NCI-H446 treated with DMSO at 0.1 percent for 48 hours (cell line): ENCODE data around the gene TEX48.

Experiments used
- DNase-seq: peaks from one replicate; lab custom pipeline; 2025; lab: John Stamatoyannopoulos, UW

Gene TEX48

DNA sequence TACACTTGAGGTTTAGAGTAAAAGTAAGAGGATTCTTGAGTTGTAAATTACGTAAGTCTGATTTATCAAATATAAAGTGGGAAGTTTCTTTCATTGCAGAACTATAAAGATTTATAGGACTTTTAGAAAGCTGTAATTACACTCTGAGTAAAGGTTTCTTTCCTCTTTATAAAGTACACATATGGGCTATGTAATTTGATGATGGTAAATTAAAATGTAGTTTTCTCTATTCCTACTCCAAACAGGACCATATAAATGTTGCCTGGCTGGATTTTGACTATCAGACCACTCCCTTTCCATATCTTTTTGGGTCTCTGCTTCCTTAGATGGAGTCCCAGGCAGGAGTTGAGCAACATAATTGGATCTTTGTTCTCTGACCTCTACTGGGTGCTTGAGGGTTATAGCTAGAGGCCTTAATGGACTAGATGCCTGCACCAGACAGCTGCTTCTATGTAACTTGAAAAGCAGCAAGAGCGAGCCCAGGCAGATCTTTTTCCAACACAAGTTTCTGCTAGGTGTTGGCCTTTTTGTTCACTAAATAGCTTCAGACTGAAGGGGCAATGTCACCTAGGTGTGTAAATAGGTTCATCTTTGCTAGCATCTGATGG, 11.4 kb upstream of the TEX48 start:
- DNase-seq: no peak

DNA sequence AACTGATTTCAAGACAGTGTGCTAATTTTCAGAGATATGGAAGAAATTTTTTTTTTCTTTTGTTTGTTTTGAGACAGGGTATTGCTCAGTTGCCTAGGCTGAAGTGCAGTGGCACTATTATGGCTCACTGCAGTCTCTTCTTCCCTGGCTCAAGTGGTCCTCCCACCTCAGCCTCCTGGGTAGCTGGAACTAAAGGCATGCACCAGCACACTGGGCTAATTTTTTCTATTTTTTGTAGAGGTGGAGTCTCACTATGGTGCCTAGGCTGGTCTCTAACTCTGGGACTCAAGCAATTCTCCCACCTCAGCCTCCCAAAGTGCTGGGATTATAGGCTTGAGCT, 9.9 kb upstream of the TEX48 start:
- no peak for DNase-seq

DNA sequence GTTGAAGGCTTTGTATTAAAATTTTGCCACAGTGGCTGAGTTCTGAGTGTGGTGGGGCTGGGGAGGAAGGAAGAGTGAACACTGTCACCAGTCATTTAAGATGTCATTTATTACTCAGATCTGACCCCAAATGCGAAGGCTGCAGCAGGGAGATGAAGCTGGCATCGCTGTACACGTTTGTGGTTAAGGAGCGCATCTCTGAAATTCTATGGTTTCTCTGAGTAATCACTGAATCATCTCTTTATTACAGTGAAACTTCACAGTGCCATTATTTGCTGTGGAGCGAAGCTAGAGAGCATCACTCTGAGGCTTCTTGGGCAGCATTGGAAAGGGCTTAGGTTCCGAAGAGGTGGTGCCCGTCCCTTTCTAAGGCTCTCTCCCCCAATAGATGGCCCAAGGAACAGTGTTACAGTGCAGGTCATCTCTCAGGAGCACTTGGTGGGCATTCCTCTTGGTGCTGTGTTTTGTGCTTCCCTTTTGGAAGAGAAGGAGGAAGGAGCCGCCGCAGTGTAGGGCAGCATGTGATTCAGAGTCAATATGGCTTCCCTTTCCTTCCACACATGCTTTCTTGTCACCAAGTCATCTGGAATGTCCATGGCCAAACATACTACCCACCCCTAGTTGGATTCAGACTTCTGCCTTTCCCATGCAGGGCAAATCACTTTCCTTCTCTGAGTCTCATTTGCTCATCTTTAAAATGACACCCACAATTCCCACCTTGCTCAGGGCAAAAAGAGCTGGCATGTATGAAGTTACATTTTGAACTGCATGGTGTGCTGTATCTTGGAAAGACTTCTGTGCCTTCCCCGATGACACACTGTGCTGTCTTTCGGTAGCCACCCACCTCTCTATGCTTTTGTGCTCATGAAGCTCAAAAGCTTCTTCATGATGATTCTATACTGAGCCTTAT, 9.3 kb upstream of the TEX48 start:
- no peak for DNase-seq

DNA sequence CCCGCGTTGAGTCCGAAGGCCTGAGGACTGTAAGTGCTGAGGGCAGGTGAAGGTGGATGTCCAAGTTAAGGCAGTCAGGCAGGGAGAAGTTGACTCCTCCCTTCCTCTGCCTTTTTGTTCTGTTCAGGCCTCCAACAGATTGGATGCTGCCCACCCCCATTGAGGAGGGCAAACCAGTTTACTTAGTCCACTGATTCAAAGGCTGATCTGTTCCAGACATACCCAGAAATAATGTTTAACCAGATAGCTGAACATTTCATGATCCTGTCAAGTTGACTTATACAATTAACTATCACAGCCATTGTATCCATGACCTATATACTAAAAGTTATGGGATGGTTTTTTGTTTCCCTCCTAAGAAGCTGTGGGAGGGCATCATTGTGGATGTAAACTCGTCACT, 8.3 kb upstream of the TEX48 start:
- DNase-seq: no peak

DNA sequence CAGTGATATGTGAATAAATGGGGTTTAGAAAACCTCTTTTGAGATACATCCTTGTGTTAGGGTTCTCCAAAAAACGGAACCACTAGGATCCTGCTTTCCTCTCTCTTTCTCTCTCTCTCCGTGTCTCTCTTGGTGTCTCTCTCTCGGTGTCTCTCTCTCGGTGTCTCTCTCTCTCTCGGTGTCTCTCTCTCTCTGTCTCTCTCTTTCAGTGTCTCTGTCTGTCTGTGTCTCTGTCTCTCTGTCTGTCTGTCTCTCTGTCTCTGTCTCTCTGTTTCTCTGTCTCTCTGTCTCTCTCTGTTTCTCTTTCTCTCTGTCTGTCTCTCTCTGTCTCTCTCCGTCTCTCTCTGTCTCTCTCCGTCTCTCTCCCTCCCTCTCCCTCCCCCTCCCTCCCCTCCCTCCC, 7.8 kb upstream of the TEX48 start:
- DNase-seq: no peak

DNA sequence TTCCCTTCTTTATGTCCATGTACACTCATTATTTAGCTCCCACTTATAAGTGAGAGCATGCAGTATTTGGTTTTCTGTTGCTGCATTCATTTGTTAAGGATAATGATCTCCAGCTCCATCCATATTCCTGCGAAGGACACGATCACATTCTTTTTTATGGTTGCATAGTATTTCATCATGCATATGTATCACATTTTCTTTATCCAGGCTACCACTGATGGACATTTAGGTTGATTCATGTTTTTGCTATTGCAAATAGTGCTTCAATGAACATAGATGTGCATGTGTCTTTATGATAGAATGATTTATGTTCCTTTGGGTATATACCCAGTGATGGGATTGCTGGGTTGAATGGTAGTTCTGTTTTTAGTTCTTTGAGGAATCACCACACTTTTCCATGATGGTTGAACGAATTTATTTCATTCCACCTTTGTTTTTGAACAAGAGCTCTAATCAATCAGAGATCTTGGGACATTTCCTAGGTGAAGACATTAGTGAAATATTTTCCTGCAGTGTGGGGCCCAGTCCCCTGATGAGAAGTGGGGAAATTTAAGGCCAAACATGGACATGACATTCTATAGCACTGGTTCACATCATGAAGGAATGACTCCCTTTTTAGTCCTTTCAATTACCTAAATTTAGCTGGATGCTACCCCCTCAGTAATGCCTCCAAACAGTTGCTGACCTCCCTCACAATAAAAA, 7.1 kb upstream of the TEX48 start:
- no peak for DNase-seq

DNA sequence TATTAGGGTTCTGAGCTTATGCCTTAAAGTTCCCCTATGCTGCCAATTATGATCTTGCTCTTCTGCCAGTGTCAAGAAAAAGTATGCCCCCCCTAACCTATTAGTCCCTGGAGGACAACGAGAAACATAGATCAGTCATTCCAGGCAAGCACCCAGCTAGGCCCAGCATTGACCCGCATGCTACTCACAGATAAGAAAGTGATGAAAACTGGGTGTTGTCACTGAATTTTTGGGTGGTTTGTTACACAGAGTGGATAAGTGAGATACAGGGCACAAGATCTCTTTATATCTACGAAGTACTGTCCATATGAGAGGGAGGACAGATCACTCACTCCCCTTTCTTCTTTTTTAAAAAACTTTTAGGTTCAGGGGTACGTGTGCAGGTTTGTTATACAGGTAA, 6.4 kb upstream of the TEX48 start:
- DNase-seq: no peak

DNA sequence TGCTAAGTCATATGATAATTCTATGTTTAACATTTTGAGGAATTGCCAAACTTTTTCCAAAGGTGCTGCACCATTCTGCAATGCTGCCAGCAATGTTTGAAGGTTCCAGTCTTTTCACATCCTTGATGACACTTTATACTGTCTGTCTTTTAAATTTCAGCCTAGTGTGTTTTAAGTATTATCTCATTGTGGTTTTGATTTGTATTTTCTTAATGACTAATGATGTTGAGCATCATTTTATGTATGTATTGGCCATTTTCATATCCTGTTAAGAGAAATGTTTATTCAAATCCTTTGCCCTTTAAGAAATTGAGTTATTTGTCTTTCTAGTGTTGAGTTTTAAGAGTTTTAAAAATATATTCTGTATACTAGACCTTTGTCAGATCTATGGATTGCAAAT, 5.0 kb upstream of the TEX48 start:
- DNase-seq: no peak

DNA sequence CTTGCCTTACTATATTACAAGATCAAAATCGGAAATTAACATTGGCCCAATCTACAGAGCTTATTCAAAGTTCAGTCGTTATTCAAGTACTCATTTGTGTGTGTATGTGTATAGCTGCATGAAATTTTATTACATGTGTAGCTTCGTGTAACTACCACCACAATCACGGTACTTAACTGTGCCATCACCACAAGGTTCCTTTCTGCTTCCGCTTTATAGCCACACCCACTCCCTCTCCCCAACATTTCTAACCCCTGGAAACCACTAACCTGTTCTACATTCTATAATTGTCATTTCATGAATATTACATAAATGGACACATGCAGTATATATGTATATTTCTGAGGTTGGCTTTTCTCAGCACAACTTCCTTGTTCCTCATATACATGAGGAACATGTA, 4.0 kb upstream of the TEX48 start:
- no peak for DNase-seq

DNA sequence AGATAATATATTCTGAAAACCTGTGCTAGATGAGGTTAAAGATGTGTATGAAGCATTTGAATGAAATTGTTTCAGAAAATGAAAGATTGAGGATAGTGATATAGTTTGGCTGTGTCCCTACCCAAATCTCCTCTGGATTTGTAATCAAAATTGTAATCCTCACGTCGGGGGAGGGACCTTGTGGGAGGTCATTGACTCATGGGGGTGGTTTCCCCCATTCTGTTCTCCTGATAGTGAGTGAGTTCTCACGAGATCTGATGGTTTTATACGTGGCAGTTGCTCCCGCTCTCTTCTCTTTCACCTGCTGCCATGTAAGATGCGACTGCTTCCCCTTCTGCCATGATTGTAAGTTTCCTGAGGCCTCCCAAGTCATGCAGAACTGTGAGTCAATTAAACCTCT, 2.0 kb upstream of the TEX48 start:
- DNase-seq: no peak

DNA sequence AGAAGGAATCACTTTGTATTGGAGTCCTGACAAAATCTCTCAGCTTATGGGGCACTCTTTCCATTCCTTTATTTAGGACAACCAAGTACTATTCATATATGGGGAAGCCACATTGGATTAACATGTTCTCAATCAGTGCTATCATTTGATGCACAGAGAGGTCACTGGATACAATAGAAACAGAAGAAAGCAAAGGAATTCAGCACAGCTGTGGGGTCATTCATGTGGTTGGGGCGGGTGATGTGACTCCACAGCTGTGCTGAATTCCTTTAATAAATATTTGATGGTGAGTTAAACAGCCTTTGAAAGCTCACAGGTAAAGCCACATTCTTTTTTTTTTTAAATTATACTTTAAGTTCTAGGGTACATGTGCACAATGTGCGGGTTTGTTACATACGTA, 854 bp upstream of the TEX48 start:
- no peak for DNase-seq

DNA sequence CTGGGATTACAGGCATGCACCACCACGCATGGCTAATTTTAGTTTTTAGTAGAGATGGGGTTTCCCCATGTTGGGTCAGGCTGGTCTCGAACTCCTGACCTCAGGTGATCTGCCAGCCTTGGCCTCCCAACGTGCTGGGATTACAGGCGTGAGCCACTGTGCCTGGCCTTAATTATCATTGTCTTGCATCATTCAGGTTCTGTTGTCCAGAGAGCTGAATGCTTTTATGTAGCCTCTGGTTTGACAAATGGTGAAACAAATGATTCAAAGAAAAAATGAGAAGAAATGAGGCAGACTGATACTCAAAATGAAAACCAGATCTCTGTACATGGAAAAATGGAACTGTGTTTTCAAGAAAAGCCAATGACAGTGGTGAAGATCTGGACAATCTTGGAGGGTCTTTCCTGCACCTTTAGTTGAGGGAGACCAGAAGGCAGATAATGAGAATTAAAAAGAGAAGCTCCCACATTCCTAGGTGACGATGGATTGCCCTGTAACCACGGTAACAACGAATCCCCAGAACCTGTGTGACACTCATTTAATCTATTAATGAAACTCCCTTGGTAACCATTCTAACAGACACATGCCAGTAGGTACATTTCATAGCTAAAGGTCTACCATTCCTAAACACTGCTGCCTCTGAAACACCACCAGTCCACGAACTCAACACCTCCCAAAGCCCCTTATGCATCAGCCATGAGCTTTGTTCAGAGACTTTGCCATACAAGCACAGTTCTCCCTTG, 1.6 kb downstream of the TEX48 start:
- DNase-seq: no peak

DNA sequence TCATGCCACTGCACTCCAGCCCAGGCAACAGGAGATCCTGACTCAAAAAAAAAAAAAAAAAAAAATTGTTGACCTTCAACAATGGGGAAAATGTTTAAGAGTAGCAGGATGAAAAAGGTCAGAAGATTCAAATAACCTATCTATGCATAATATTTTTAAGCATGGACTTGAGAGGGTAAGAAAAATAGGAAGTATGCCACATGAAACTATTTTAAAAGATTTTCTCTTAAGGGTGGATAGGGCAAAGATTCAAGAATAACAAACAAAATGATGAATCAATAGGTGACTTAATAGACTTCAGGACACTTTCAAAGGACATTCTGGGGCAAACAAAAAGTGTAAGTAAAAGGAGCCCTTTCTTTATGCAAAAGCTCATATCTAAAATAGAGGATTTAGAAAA, 3.2 kb downstream of the TEX48 start:
- no peak for DNase-seq

DNA sequence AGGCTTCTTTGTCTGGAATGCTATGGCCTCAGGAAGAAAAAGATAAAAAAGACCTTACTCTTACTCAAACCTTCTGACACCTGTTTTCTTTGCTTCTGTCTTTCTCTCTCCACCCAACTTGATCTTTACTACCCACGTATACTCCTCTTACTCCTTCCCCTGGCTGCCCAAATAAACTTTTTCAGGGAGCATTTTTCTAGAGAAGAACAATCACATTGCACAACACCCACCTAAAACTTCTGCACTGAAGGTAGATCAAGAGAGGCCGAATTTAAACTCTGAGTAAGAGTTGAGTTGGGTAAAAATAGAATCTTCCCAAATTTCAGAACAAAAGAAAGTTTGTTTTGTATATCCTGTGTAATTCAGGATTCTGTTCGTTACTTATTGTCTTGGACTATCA, 3.9 kb downstream of the TEX48 start:
- no peak for DNase-seq

DNA sequence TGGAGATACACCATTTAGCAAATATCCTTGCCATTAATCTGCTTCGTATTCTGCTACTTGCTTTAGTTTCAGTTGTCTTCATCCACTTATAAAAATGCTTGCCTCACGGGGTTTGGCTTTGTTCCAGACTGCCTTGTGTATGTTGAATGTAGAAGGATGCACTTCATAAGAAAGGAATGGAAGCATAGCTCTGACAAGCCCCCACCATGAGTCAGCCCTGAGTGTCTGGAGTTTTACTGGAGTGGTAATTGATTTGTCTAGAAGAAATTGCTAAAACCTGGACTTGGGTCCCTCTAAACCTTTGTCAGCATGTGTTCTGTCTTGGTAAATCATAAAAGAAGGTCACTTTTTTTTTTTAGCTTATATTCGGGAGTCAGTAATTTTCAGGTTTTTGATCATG, 4.6 kb downstream of the TEX48 start:
- peak; percentile 7 for DNase-seq

DNA sequence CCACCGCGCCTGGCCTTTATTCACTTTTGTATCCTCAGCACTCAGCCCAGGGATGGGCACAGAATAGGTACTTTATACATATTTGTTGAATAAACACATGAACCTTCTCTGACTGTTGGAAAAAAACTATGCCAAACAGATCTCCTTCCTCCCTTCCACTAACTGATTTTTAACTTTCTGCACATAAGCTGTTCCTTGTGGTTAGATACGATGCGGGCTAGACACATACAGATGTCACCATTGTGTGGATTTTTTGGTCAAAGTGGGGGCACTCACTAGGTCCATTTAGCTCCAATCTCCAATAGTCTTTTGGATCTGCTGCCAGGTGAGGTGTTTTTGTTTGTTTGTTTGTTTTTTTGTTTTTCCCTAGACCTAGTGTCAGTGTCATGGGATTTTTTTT, 5.1 kb downstream of the TEX48 start:
- DNase-seq: no peak

DNA sequence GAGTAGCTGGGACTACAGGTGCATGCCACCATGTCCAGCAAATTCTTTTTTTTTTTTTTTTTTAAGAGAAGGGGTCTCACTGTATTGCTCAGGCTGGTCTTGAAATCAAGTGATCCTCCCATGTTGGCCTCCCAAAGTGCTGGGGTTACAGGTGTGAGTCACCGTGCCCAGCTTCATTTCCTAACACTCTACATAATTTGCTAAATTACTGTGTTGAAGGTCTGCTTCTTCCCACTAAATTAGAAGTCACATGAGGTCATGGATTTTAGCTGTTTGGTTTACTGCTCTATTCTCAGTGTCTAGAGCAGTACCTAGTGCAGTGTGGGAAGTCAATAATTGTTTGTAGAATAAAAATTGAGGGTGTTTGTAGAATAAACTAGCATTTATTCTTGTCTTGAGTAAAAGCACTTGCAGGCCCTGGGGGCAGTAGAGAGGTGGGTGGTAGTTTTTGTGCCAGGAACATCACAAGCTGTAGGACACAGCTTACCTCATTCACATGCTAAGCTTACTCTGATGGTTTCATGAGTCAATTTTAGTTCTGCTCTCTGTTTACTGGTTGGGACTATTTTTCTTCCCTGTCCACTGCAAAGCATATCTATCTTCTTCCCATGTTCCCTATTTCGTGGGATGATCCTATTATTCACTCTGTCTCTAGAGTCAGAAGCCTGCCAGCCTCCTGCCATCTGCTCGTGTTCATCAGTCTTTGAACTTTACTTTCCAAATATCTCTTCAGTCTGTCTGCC, 7.0 kb downstream of the TEX48 start:
- no peak for DNase-seq

DNA sequence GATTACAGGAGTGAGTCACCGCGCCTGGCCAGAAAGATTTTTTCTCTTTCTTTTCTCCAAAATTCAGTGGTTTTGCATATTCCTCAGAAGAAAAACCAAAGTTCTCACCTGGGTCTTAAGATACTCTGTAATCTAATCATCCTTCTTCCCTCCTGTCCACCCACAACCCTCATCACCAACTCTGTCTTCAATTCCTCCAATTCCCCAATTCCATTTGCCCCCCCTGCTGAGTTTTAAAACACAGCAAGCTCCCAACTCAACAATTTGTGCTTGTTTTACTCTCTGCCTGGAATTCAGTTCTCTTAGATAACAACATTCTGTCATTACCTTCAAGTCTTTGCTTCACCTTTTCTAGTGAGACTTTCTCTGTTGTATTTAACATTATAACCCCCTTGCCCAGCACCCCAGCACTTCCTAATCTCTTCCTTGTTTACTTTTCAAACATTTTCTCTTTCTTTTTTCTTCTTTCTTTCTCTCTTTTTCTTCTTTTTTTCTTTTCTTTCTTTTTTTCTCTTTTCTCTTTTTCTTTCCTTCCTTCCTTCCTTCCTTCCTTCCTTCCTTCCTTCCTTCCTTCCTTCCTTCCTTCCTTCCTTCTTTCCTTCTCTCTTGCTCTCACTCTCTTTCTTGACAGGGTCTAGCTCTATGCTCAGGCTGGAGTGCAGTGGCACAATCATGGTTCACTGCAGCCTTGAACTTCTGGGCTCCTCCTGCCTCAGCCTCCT, 7.8 kb downstream of the TEX48 start:
- no peak for DNase-seq

DNA sequence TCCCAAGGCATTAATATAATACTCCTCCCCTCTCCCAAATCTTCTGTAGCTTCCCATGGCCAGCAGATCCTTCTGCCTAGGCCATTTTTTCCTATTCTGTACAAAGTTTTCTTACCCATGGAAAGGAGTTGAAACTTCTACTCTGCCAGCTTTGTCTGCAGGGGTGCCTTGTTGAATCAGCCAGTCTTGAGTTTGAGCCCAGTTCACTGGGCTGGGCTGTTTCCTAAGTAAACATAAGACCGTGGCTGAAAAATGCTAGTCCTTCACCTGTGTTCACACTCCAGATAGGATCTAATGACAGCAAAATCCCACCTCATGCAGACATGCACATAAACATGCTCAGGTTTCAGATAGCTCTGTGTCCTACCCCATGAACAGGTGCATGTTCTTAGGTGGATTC, 10.4 kb downstream of the TEX48 start:
- DNase-seq: no peak

DNA sequence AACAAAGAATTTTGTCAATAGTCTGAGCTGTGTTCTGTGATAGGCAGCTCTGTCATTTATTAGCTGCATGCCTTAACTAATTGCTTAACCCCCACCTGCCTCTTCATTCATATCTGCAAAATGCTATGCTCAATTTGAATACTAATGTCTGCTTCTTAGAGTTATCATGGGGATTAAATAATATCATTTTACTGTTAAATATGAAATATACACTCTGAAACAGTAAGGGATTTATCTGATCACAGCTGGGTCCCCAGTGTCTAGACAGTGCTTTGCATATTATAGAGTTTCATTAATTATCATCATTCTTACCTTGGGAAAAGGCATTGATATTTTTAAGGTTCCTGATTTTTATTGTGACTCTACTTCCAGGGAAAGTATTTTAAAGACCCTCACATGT, 12.0 kb downstream of the TEX48 start:
- DNase-seq: no peak

DNA sequence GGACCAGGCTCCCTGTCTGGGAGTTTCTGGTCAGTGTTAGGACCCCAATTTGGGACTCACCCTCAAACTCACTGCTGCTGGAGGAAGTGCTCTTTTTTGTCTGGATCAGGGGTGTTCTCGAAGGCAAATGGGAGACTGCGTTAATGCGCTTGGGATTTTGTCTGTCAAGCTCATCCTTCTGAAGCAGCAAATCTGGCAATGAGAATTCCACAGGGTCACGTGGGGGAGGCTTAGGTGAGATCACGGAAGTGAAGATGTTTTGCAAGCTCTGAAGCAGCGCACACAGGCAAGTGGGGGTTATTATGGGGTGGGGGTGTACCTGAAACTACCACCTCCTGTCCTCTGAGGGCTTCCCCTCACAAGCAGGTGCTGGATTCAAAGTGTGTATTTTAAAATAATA, 13.8 kb downstream of the TEX48 start:
- DNase-seq: no peak
